Right lobe of liver (tissue), 6 donors: ENCODE measurements around the gene MRPL18. TPM values are rescaled to one million over a fixed set of nuclear protein-coding genes. Genes with fewer than 3 reads are reported as not detected.

ENCODE experiments used
- ATAC-seq, 4 donors: fragments of 200-7000 bp; cut with Tn5 transposase; one replicate each; pipeline ENCODE4 v1.9.1; 2020; ENCODE audit warnings: mild to moderate bottlenecking in 4 of 4, moderate library complexity in 4 of 4
- DNase-seq, 3 donors: peaks; one replicate each; pipeline ENCODE4 v3.0.0-alpha.2; 2020
- H3K27ac ChIP-seq, 3 donors: fragments of 200-600 bp; one replicate each; pipeline ENCODE4 v1.8.0; 2022
- H3K27me3 ChIP-seq, 2 donors: fragments of 200-600 bp; one replicate each; pipeline ENCODE4 v1.8.0; 2022
- H3K36me3 ChIP-seq, 4 donors: fragments of 200-600 bp; sonication (generic) in 1 of 4; one replicate each; pipeline versions ENCODE4 v1.5.1 to v1.8.0; 2017 to 2022; ENCODE audit warnings: control low read depth in 1 of 4
- H3K4me1 ChIP-seq, 4 donors: fragments of 200-600 bp; sonication (generic) in 1 of 4; one replicate each; pipeline versions ENCODE4 v1.5.1 to v1.8.0; 2017 to 2022; ENCODE audit warnings: control low read depth in 1 of 4
- H3K4me3 ChIP-seq, 3 donors: fragments of 200-600 bp; one replicate each; pipeline ENCODE4 v1.8.0; 2022
- H3K9me3 ChIP-seq, 4 donors: fragments of 200-600 bp; sonication (generic) in 1 of 4; one replicate each; pipeline versions ENCODE4 v1.5.1 to v1.8.0; 2017 to 2022; ENCODE audit warnings: control low read depth in 1 of 4
- CTCF ChIP-seq, 4 donors: fragments of 200-600 bp in 3 of 4; fragments of 450-650 bp in 1 of 4; IDR thresholded peaks; one replicate each; pipeline versions ENCODE4 v1.5.1 to v1.8.0; 2016 to 2022; ENCODE audit warnings: antibody characterized with exemption in 4 of 4, mild to moderate bottlenecking in 2 of 4
- POLR2A ChIP-seq: fragments of 450-650 bp; IDR thresholded peaks from one replicate; pipeline ENCODE4 v1.6.1; 2017; ENCODE audit warnings: antibody characterized with exemption, mild to moderate bottlenecking
- WGBS: methylation state at CpG from one replicate; pipeline ENCODE4 v1.1.6; 2018; ENCODE audit warnings: low coverage, low lambda C conversion rate; ENCODE audit not compliant: insufficient coverage; ENCODE audit errors: missing lambda C conversion rate; 5-methylcytosine and 5-hydroxymethylcytosine counted together
- intact Hi-C, 2 donors: fragments of 100-400 bp; cut with DNase I; formaldehyde crosslinking; loops; one replicate each; pipeline versions ENCODE4 v1.11.2 to v1.14.1; 2022
- total RNA-seq, 6 experiments: library from RNA; depleted of rRNA in 2 of 6; stranded (reverse); fragments of >200 nt in 2 of 6; fragmentation: NEBNext Ultra II Directional in 3 of 6; extraction: Animal tissue kit (Norgen Biotek cat#: 25700) in 3 of 6; gene quantifications; one replicate each; pipeline versions ENCODE4 v1.1.0 to v1.2.4, GENCODE V29; 2016 to 2023
- donor health status: DM: no; HTN: yes; CAD: no.
- donor health status: DM: no; HTN: no; CAD: no.
- donor health status: DM: no; HTN: no; CAD: no.
- donor health status: DM: no; HTN: yes; CAD: no.
- donor health status: DM: no; HTN: yes; CAD: no.

The MRPL18 gene
- total RNA-seq, 6 experiments from 2014 or later: 26.6 to 78.5 (median 43.1) TPM

GRCh38 chr6:159833997-159834603 lies 43.8 kb downstream of the MRPL18 start:
- TF ChIP-seq CTCF (IDR thresholded peaks at IDR 0.05): no peak
- TF ChIP-seq POLR2A: no peak
- no peaks in the 10 kb centered on the region for H3K27me3 ChIP-seq
- no peak for DNase-seq
- H3K36me3 ChIP-seq: no peaks in the 10 kb centered on the region
- H3K4me1 ChIP-seq: no peaks in the 10 kb centered on the region
- WGBS: 87% methylated on average over 4 of the region's 5 CpGs
- H3K4me3 ChIP-seq: no peak overlapping the region
- no peak for ATAC-seq
- H3K27ac ChIP-seq: no peak overlapping the region
- no peaks in the 10 kb centered on the region for H3K9me3 ChIP-seq
- intact Hi-C loops: no loop called here

DNA sequence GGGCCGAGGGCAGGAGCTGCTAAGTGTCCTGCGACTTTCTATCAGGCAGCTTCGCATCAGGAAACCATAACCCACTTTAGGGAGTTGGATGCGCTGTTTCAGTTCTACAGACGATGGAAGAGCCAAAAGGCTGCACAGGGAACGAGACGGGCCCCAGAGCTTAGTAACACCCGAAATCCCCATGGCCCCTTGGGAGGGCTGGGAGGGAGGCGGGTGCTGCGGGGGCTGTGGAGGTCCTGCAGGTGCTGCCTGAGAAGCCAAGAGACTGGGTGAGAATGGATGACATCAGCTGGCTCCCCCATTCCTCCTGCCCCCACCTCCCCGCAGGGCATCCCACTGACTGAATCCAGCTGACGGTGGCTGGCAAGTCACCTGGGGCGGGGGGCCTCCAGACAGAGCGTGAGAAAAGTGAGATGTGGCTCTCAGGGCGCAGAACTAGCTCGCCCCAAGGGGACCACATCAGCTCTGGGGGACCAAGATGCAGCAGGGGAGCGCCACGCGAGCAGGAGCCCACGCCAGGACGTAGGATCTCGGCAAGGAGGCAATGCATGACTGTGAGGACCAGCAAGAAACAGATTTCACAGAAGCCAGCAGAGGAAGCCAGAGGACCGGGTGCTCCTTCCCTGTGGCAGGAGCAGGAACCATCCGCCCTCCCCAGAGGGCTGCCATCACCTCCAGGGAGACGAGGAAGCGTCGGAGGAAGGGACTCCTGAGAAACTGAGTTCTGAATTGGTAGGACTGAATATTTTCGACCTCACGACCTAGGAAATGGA lies 46.6 kb downstream of the MRPL18 start:
- Histone ChIP-seq H3K27ac (no peak overlapping the region), H3K36me3 (no peaks in the 10 kb centered on the region), H3K4me1 (no peaks in the 10 kb centered on the region), H3K27me3 (no peaks in the 10 kb centered on the region), H3K9me3 (no peaks in the 10 kb centered on the region), H3K4me3 (no peak overlapping the region)
- 74% methylated on average over 10 of the region's 29 CpGs for WGBS
- ATAC-seq (no peak), DNase-seq (no peak)
- TF ChIP-seq POLR2A (no peak), CTCF (IDR thresholded peaks at IDR 0.05) (no peak)
- intact Hi-C loops: no loop called here

DNA sequence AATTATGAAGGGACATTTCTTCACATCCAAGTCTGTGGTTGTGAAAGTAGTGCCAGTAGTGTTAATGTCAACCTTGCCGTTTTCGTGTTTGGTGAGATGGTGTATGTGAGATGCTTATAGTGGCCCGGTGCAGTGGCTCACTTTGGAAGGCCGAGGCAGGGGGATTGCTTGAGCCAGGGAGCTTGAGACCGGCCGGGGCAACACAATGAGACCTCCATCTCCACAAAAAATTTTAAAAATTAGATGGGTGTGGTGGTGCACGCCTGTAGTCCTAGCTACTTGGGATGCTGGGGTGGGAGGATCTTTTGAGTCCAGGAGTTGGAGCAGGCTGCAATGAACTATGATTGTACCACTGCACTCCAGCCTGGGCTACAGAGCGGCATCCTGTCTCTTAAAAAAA lies 47.2 kb downstream of the MRPL18 start:
- no peaks in the 10 kb centered on the region for H3K4me1 ChIP-seq
- ATAC-seq (no peak), DNase-seq (no peak)
- H3K36me3 ChIP-seq: no peaks in the 10 kb centered on the region
- no peaks in the 10 kb centered on the region for H3K9me3 ChIP-seq
- no peak for TF ChIP-seq CTCF (IDR thresholded peaks at IDR 0.05)
- TF ChIP-seq POLR2A: no peak
- no peaks in the 10 kb centered on the region for H3K27me3 ChIP-seq
- H3K4me3 ChIP-seq: no peak overlapping the region
- intact Hi-C loops: no loop called here
- H3K27ac ChIP-seq: no peak overlapping the region
- whole genome bisulfite sequencing: 66% methylated on average over 8 of the region's 8 CpGs

- TF ChIP-seq POLR2A (no peak), CTCF (IDR thresholded peaks at IDR 0.05) (no peak)
- Histone ChIP-seq H3K9me3 (no peaks in the 10 kb centered on the region), H3K27me3 (no peaks in the 10 kb centered on the region), H3K4me3 (no peak overlapping the region), H3K27ac (no peak overlapping the region), H3K36me3 (no peaks in the 10 kb centered on the region), H3K4me1 (no peaks in the 10 kb centered on the region)
- 73% methylated on average over 7 of the region's 7 CpGs for WGBS
- no peak for DNase-seq
- no peak for ATAC-seq
- intact Hi-C loops: no loop called here
These were observed 47.9 kb downstream of the MRPL18 start for GRCh38 chr6:159838020-159838744.
